Brain microvascular endothelial cell (primary cell): ENCODE measurements around the gene NMD3.

Experiments used
- DNase-seq: peaks from one replicate; pipeline ENCODE4 v3.0.0-alpha.2; 2020
- H3K27ac ChIP-seq: fragments of 250-450 bp; sonication (Bioruptor Pico); 2 replicates; pipeline ENCODE4 v1.5.1; 2020; ENCODE audit warnings: mild to moderate bottlenecking, moderate library complexity
- H3K27me3 ChIP-seq: fragments of 250-450 bp; sonication (Bioruptor Pico); replicated peaks from 2 replicates; pipeline ENCODE4 v1.5.1; 2020; ENCODE audit warnings: mild to moderate bottlenecking
- H3K36me3 ChIP-seq: fragments of 250-450 bp; sonication (Bioruptor Pico); replicated peaks from 2 replicates; pipeline ENCODE4 v1.5.1; 2020; ENCODE audit warnings: mild to moderate bottlenecking
- H3K4me3 ChIP-seq: 2 replicates; pipeline ENCODE4 v1.5.1; 2011; ENCODE audit warnings: low read depth, mild to moderate bottlenecking, control low read depth, low read length, moderate library complexity
- in situ Hi-C: cut with HindIII; loops from 2 replicates; pipeline ENCODE4 v1.10.0; 2017; ENCODE audit warnings: low sequenced_read_pairs, low pct_ligation_motif_present
- TF ChIP-seq, protein P1 (sequence below): IDR thresholded peaks from 2 replicates; pipeline ENCODE4 v1.5.1; 2011; ENCODE audit warnings: low read depth, mild to moderate bottlenecking, moderate library complexity, low read length, control low read depth, inconsistent platforms; ENCODE audit errors: missing control alignments

NMD3 gene

GRCh38 chr3:161239700-161240099, 18.6 kb downstream of the NMD3 start:
- Histone ChIP-seq H3K36me3 (peaks cover 53% of the 10 kb centered on the region), H3K27ac (no peak overlapping the region), H3K4me3 (no peak overlapping the region), H3K27me3 (no peaks in the 10 kb centered on the region)
- in situ Hi-C loops: no loop called here
- TF ChIP-seq, protein P1, sequence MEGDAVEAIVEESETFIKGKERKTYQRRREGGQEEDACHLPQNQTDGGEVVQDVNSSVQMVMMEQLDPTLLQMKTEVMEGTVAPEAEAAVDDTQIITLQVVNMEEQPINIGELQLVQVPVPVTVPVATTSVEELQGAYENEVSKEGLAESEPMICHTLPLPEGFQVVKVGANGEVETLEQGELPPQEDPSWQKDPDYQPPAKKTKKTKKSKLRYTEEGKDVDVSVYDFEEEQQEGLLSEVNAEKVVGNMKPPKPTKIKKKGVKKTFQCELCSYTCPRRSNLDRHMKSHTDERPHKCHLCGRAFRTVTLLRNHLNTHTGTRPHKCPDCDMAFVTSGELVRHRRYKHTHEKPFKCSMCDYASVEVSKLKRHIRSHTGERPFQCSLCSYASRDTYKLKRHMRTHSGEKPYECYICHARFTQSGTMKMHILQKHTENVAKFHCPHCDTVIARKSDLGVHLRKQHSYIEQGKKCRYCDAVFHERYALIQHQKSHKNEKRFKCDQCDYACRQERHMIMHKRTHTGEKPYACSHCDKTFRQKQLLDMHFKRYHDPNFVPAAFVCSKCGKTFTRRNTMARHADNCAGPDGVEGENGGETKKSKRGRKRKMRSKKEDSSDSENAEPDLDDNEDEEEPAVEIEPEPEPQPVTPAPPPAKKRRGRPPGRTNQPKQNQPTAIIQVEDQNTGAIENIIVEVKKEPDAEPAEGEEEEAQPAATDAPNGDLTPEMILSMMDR: no peak
- DNase-seq: no peak

DNA sequence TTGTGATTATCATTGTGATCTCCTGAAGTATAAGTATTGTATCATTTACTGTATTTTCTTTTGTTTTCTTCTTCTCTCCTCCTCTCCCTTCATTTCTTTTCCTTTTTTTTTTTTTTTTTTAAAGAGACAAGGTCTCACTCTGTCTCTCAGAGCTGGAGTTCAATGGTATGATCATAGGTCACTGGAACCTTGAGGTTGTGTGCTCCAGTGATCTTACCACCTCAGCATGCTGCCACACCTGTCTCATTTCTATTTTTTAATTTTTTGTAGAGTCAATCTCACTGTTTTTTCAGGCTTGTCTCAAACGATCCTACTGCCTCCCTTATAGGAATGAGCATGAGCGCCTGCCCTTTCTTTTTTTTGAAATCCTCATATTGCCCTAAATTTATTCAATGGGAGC, 23.4 kb downstream of the NMD3 start:
- no peaks in the 10 kb centered on the region for H3K27me3 ChIP-seq
- no peak overlapping the region for H3K27ac ChIP-seq
- H3K36me3 ChIP-seq: peaks cover 50% of the 10 kb centered on the region
- H3K4me3 ChIP-seq: no peak overlapping the region
- in situ Hi-C loops: no loop called here
- TF ChIP-seq, protein P1: no peak
- no peak for DNase-seq

GRCh38 chr3:161247049-161247448, 25.9 kb downstream of the NMD3 start:
- H3K27ac ChIP-seq: no peak overlapping the region
- DNase-seq: no peak
- no peak overlapping the region for H3K4me3 ChIP-seq
- in situ Hi-C loops: no loop called here
- no peaks in the 10 kb centered on the region for H3K27me3 ChIP-seq
- H3K36me3 ChIP-seq: peaks cover 57% of the 10 kb centered on the region
- TF ChIP-seq, protein P1: no peak

- DNase-seq: no peak
- Histone ChIP-seq H3K36me3 (peaks cover 63% of the 10 kb centered on the region), H3K27me3 (no peaks in the 10 kb centered on the region), H3K4me3 (no peak overlapping the region), H3K27ac (no peak overlapping the region)
- in situ Hi-C loops: no loop called here
- TF ChIP-seq, protein P1: no peak
Measured at GRCh38 chr3:161250116-161250515, 29.0 kb downstream of the NMD3 start.

GRCh38 chr3:161251716-161252115, 30.6 kb downstream of the NMD3 start:
- TF ChIP-seq, protein P1: no peak
- in situ Hi-C loops: no loop called here
- no peak overlapping the region for H3K27ac ChIP-seq
- no peak overlapping the region for H3K4me3 ChIP-seq
- no peaks in the 10 kb centered on the region for H3K27me3 ChIP-seq
- peaks cover 61% of the 10 kb centered on the region for H3K36me3 ChIP-seq
- no peak for DNase-seq

DNA sequence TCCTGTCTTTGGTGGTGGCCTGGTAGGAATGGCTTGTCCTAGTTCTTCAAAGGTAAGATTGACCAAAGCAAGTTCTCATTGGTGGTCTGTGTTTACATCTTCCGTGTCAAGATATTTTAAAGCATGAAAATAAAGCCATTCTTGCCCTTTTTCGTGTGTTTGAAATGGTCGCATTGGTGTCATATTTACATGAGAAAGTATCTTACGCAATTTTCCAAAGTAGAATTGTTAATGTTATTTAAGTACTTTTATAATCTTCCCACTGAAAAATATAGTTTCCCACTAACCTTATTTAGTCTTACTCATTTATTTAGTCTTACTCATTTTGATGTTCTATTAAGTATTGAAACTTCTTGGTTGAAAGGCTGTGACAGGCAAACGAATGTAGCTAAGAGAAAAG, 31.0 kb downstream of the NMD3 start:
- in situ Hi-C loops: no loop called here
- TF ChIP-seq, protein P1: no peak
- Histone ChIP-seq H3K4me3 (no peak overlapping the region), H3K27ac (no peak overlapping the region), H3K27me3 (no peaks in the 10 kb centered on the region), H3K36me3 (peaks cover 58% of the 10 kb centered on the region)
- DNase-seq: no peak
